NCI-H526 (cell line): ENCODE results near the gene IMPA2.
"Not testable (repeated sequence)": the region's sequence is repeated elsewhere in the genome, so short reads cannot be mapped to it uniquely, and the experiment has no call there.

ENCODE experiments used
- DNase-seq, 2 experiments: peaks; one replicate each; lab custom pipeline; 2025; lab: John Stamatoyannopoulos, UW

Gene IMPA2

GRCh38 chr18:12076424-12077140, 95.3 kb downstream of the IMPA2 start:
- DNase-seq = peak in 1 of 2 experiments; percentile 35

- DNase-seq = not testable (repeated sequence)
Measured at GRCh38 chr18:12077994-12078393, 96.7 kb downstream of the IMPA2 start.

GRCh38 chr18:12079491-12080237, 98.4 kb downstream of the IMPA2 start:
- DNase-seq = no peak
